Neutrophil (primary cell): ENCODE results near the gene CATSPER2.
"Not testable (repeated sequence)": the region's sequence is repeated elsewhere in the genome, so short reads cannot be mapped to it uniquely, and the experiment has no call there.

Experiments
- H3K27ac ChIP-seq: fragments of 200-600 bp; sonication (generic); 2 replicates; pipeline ENCODE4 v1.5.1; 2016; ENCODE audit warnings: mild to moderate bottlenecking, moderate library complexity
- H3K27me3 ChIP-seq: fragments of 200-600 bp; sonication (generic); 2 replicates; pipeline ENCODE4 v1.6.0; 2016; ENCODE audit warnings: mild to moderate bottlenecking
- H3K36me3 ChIP-seq: fragments of 200-600 bp; sonication (generic); 2 replicates; pipeline ENCODE4 v1.5.1; 2017
- H3K4me1 ChIP-seq, 2 experiments: fragments of 200-600 bp in 1 of 2; sonication (generic) in 1 of 2; 1 replicate in 1 of 2; 2 replicates in 1 of 2; pipeline versions ENCODE4 v1.5.1 to v1.6.1; 2013 to 2016; ENCODE audit warnings: low read depth in 1 of 2, low read length in 1 of 2, mild to moderate bottlenecking in 1 of 2, moderate library complexity in 1 of 2; ENCODE audit not compliant: control insufficient read depth in 1 of 2, insufficient read depth in 1 of 2
- H3K4me3 ChIP-seq, 2 experiments: fragments of 200-600 bp in 1 of 2; sonication (generic) in 1 of 2; 1 replicate in 1 of 2; 2 replicates in 1 of 2; pipeline ENCODE4 v1.5.1; 2013 to 2016; ENCODE audit warnings: low read depth in 1 of 2, low read length in 1 of 2, mild to moderate bottlenecking in 1 of 2, moderate library complexity in 1 of 2
- H3K9me3 ChIP-seq: fragments of 200-600 bp; sonication (generic); 2 replicates; pipeline ENCODE4 v1.5.1; 2016
- TF ChIP-seq, protein P1 (sequence below): fragments of 200-600 bp; sonication (generic); IDR thresholded peaks from 2 replicates; pipeline ENCODE4 v1.5.1; 2016; ENCODE audit warnings: antibody characterized with exemption

CATSPER2 gene

DNA sequence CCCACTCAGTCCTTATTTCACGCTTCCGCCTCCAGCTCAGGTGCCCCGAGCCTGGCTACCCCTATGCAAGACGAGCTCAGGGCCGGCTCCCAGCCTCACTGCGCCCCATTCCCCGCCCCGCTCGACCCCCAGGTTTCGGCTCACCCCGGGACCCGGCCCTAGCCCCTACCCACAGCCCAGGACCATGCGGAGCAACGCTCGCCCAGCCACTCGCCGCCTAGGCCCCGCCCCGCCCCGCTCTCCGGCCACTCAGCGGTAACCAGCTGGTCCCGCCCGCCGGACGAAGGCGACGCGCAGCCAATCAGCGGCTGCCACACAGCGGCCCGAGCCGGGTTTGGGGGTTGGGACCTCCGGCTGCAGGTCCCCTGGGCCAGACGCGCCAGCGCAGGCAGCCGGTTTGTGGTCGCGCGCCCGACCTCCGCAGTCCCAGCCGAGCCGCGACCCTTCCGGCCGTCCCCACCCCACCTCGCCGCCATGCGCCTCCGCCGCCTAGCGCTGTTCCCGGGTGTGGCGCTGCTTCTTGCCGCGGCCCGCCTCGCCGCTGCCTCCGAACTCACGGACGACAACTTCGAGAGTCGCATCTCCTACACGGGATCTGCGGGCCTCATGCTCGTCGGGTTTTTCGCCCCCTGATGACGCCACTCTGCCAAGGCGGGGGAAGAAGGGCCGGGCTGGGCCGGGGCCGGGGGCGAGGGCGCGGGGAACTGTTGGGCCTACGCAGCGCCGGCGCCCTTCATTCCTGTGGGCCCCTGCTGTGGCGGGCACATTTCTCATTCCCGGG, at the start of gene CATSPER2:
Gene CATSPER2 (minus strand): TSS at position 196 of the 781 bp plus-strand sequence. CDS start 783 bp downstream, outside the sequence.
- Histone ChIP-seq H3K27ac (no peak within 1 kb of the TSS), H3K36me3 (no peaks in the 10 kb centered on the region), H3K27me3 (no peaks in the 10 kb centered on the region), H3K4me1 (no peaks in the 10 kb centered on the region), H3K4me3 (no peak within 1 kb of the TSS), H3K9me3 (no peaks in the 10 kb centered on the region)
- TF ChIP-seq, protein P1, sequence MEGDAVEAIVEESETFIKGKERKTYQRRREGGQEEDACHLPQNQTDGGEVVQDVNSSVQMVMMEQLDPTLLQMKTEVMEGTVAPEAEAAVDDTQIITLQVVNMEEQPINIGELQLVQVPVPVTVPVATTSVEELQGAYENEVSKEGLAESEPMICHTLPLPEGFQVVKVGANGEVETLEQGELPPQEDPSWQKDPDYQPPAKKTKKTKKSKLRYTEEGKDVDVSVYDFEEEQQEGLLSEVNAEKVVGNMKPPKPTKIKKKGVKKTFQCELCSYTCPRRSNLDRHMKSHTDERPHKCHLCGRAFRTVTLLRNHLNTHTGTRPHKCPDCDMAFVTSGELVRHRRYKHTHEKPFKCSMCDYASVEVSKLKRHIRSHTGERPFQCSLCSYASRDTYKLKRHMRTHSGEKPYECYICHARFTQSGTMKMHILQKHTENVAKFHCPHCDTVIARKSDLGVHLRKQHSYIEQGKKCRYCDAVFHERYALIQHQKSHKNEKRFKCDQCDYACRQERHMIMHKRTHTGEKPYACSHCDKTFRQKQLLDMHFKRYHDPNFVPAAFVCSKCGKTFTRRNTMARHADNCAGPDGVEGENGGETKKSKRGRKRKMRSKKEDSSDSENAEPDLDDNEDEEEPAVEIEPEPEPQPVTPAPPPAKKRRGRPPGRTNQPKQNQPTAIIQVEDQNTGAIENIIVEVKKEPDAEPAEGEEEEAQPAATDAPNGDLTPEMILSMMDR, result no peak

DNA sequence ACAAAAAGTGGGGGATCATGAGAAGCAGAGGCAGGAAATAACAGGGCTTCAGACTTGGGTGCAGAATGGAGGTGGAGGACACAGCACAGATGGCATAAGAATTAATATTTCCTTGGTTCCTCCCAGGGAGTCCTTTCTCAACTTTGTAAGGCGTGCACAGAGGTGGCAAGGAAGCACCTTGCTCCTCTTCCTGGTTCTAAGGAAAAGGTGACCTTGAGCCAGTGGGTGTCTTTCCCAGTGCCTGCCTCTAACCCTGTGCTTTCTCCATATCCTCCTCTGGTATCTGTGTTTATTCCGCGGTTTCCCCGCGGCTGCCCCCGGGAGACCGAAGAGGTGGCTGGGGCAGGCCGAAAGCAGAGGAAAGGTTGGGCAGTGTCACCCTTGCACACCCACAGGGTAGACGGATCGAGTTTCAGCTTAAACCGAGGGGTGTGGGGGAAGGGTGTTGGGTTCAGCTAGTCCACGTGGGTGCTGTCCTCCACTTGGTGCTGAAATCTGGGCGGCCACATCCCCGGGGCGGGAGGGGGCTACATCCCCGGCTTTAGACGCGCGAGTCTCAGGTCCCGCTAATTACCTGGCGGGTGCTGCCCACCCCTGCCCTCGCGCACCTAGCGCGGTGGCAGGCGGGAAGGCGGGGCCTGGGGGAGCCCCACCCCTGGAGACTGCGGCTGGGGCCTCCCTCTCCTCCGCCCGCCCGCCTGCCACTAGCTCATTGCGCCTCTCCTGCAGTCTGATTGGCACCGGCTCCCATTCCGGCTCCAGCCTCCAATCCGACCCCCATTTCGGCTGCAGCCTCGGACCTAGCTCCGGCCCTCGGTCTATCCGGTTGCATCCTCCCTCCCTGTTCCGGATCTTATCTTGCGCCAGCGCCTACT, 44.7 kb upstream of the CATSPER2 start, which contains the start of gene CKMT1A:
Gene CKMT1A (plus strand): TSS at position 712 of the 875 bp plus-strand sequence. CDS start 192 bp downstream, outside the sequence.
- peaks cover 17% of the 10 kb centered on the region for H3K27me3 ChIP-seq
- not testable (repeated sequence) for H3K9me3 ChIP-seq, H3K4me3 ChIP-seq, H3K4me1 ChIP-seq, H3K36me3 ChIP-seq, H3K27ac ChIP-seq

DNA sequence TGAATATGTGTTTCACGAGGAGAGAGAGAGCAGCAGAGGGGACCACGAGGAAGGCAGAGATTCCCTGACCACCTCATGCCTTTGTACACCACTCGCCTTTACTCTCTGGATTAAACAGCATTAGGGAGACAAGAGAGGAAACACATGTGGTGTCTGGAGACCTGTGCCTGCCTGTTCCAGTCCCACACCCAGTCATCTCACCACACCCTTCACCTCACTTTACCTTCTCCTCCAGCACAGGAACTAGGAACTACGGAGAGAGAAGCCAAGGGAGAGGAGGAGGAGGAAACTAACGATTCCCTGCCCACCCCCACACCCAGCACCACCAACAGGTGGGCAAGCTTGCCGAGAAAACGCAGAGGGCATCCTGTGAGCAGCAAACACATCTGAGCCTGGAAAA, 44.0 kb upstream of the CATSPER2 start:
- not testable (repeated sequence) for H3K9me3 ChIP-seq, H3K36me3 ChIP-seq, H3K4me1 ChIP-seq, H3K27ac ChIP-seq, H3K4me3 ChIP-seq
- peaks cover 12% of the 10 kb centered on the region for H3K27me3 ChIP-seq

DNA sequence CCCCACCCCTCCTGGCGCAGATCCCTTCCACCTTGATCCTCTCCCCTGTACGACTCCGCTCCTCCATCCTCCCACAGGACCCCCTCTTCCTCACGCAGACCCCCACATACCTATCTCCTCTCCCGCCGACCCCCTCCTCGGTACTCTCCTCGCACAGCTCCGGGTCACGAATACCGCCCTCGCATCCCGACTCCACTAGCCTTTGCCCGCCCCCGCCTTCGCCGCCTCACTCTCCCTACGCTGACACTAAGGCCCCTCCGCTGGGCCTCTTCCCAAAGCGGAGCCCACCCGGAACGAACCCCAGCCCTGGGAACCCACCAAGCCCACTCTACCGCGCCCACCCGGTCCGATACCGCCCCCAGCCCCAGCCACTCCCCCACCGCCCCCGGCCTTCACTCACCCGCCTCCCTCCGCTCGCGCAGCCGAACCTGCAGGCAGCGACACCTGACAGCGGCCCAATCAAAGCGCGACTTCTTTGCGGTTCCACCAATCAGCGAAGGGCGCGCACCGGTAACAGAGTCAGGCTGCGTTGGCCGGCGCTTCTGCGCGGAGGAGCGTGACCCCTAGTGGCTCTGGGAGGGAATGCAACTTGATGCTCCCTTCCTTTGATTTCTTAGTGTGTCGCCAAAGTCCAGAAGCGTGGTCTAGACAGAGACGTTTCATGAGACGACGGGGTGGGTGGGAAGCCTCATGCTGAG, 41.1 kb upstream of the CATSPER2 start:
- not testable (repeated sequence) for H3K4me3 ChIP-seq, H3K36me3 ChIP-seq, H3K4me1 ChIP-seq, H3K27ac ChIP-seq, H3K27me3 ChIP-seq, H3K9me3 ChIP-seq

DNA sequence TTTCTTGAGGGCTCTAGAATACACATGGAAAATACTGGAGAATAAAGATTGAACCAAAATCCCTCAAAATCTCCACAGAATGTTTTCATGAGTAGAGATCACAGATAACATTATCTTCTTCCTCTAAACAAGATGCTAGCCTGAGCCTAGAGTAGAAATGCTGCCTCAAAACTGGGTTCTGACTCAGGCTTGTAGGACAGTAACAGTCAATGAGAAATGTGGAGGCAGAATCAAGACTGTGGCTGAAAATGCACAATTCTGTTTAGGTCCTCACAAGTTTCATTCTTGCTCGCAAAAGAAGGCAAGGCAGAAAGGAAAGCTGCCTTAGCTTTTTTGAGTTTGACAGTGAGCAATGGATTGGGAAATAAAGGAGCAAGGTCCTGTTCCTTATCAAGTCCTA, 25.5 kb upstream of the CATSPER2 start:
- H3K27ac ChIP-seq, H3K4me1 ChIP-seq, H3K9me3 ChIP-seq: not testable (repeated sequence)

DNA sequence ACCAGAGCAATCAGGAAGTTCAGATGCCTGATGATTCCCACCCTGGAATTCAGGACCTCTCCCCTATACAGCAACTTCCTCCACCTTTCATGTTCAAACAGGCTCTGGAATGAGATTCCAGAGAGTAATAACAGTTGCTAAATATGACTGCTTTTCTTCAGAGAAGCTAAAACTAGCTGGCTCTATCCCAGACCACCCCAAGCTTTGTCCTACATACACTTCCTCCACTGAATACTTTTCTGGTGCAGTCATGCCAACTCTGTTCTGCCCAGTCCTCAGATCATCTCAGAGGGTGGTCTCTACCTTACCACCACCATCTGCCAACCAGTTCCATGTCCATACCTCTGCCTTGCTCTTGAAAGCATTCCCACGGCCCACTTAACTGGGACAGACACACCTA, 17.5 kb upstream of the CATSPER2 start:
- not testable (repeated sequence) for H3K9me3 ChIP-seq, H3K36me3 ChIP-seq, H3K4me3 ChIP-seq, H3K27ac ChIP-seq, H3K27me3 ChIP-seq, H3K4me1 ChIP-seq

More for the DNA sequence above, 25.5 kb upstream of the CATSPER2 start:
- H3K27me3 ChIP-seq, H3K4me3 ChIP-seq, H3K36me3 ChIP-seq: not testable (repeated sequence)

DNA sequence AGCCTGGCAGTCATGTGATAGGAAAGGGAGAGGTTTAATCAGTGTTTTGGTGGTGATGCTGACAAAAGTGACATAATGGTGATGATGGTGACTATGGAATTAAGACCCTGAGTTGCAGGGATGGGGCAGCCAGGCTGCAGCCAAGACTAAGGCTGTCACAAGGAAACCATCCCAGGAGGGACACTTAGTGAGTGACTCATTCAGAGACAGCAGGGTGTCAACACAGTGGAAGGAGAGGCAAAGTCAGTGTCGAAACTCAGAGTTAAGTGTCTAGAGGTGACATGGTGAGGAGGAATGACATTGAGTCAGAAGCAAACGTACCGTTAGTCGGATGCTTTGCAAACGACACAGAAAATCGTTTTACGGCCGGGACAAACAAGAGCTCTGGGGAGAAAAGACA, 14.7 kb upstream of the CATSPER2 start:
- H3K27me3 ChIP-seq, H3K36me3 ChIP-seq, H3K4me3 ChIP-seq, H3K27ac ChIP-seq, H3K4me1 ChIP-seq, H3K9me3 ChIP-seq: not testable (repeated sequence)

DNA sequence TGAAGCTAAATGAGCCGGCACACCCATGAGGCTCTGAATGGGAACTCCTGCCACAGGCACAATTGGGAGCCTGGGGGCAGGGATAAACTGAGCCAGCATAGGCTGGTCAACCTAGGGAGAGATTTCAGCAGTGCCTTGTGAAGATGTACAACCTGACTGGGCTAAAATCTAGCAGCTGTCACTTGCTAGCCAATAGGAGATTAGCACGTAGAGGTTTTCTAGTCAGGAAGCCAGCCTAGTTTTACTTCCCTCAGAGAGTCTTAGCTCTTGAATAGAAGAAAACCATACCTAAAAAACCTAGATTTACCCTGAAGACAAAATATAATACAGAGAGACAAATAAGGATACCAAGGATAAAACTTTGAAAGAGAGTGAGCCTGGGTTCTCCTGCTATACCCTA, 13.6 kb upstream of the CATSPER2 start:
- H3K27ac ChIP-seq, H3K36me3 ChIP-seq, H3K9me3 ChIP-seq, H3K4me1 ChIP-seq, H3K4me3 ChIP-seq, H3K27me3 ChIP-seq: not testable (repeated sequence)

DNA sequence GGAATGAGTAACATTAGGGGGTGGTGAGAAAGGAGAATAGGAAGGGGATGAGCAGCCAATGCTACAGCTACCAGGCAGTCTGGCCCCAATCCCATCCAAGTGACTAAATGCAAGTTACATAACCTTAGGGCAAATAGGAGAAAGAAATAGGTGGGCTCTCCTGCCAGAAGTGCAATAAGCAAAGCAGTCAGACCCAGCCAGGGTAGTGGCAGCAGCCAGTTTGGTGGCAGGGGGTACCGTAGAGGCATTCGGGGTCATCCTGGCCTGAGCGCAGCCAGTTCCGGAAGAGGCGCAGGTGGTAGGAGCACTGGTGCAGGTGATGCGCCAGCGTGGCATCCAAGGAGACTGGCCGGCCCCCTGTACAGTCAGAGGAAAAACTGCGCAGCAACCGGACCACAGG, 11.1 kb upstream of the CATSPER2 start:
- not testable (repeated sequence) for H3K9me3 ChIP-seq

DNA sequence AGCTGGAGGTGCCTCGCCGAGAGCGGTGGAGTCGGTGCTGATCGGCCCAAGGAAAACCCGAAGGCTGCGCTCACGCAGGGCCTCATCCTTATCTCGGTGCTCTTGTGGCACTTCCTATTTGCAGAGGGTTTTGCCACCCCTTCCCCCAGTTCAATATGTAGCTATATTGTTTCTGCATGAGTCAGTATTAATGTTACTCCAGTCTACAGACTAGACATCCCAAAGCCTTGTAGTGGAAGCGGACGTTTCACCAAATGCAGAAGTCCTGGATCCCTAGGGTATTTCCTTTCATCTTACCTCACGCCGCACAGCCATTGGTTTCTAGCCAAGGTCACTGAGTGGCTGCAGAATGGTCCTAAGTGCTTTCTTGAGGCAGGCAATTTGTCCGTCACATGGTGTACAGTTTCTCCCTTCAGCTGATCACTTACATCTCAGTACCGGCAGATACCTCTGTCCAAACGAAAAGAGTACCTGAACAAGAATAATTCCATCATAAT, 834 bp upstream of the CATSPER2 start:
- H3K9me3 ChIP-seq, H3K27me3 ChIP-seq, H3K4me3 ChIP-seq, H3K36me3 ChIP-seq, H3K27ac ChIP-seq, H3K4me1 ChIP-seq: not testable (repeated sequence)

More for the DNA sequence above, 11.1 kb upstream of the CATSPER2 start:
- H3K36me3 ChIP-seq, H3K4me3 ChIP-seq, H3K27ac ChIP-seq, H3K27me3 ChIP-seq, H3K4me1 ChIP-seq: not testable (repeated sequence)

DNA sequence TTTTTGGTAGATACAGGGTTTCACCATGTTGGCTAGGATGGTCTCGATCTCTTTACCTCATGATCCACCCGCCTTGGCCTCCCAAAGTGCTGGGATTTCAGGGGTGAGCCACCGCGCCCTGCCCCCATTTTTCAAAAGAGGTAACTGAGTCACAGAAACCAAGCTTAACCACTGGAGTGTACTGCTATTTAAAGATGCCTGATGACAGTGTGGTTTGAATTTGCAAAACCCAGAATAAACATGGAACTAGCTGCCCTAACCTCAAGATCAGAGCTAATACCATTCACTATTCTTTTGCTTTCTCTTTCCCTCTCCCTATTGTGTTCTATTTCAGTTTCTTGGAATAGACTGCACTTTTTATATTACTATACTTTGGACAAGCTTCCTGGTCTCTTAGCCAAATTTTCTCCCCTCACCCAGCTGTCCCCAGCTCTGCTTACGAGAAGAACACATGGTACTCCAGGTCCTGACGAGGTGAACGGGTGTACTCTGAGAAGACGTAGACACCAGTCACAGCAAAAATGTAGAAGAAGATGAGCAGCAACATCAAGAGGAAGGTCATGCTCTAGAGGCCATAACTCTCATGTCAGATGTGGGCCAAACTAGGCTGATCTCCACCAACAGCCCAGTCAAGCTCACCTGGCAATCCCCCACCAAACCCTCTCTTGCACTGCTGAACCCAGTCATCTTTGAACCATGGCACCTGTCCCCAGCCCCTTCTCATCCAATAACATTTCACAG, 10.0 kb downstream of the CATSPER2 start:
- H3K27ac ChIP-seq, H3K36me3 ChIP-seq, H3K9me3 ChIP-seq, H3K4me1 ChIP-seq, H3K4me3 ChIP-seq, H3K27me3 ChIP-seq: not testable (repeated sequence)

DNA sequence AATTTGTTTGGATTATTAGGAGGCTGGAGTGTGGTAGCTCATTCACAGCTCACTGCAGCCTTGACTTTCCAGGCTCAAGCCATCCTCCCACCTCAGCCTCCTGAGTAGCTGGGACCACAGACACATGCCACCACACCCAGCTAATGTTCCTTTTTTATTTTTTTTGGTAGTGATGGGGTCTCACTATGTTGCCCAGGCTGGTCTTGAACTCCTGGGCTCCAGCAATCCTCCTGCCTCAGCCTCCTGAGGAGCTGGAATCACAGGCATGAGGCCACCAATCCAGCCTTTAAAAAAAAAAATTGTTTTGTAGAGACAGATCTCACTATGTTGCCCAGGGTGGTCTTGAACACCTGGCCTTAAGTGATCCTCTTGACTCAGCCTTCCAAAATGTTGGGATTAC, 21.7 kb downstream of the CATSPER2 start:
- H3K4me1 ChIP-seq, H3K27ac ChIP-seq, H3K4me3 ChIP-seq, H3K27me3 ChIP-seq, H3K36me3 ChIP-seq, H3K9me3 ChIP-seq: not testable (repeated sequence)
